ENCODE data around the gene ATG16L1.
"Not testable (repeated sequence)": the region's sequence is repeated elsewhere in the genome, so short reads cannot be mapped to it uniquely, and the experiment has no call there.

ATG16L1 gene

DNA sequence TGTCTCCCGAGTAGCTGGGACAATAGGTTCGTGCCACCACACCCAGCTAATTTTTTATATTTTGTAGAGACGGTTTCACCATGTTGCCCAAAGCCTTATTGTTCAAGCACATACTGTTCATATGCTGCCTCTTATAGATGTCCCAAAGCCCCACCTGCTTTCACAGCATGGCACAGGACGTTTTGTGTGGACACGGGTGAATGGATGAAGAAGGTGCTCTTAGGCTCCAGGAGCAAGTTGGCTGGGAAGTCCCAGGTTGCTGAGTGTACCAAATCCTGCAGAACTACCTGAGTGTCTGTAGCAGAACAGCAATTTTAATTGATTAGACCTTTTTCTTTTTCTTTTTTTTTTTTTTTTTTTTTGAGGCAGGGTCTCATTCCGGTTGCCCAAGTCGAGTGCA lies 45.6 kb downstream of the ATG16L1 start:
- DNase-seq = no peak

DNA sequence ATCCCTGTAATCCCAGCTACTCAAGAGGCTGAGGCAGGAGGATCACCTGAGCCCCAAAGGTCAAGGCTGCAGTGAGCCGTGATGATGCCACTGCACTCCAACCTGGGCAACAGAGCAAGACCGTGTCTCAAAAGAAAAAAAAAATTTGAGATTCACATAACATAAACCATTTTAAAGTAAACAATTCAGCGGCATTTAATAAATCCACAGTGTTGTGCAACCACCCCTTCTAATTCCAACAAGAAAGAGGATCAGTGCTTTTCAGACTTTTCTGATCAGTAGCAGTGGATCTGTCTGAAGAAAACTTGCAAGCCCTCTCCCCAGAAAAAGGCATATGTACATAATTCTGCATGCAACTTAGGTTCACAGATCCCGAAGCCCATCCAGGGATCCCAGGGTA lies 48.9 kb downstream of the ATG16L1 start:
- DNase-seq = no peak

DNA sequence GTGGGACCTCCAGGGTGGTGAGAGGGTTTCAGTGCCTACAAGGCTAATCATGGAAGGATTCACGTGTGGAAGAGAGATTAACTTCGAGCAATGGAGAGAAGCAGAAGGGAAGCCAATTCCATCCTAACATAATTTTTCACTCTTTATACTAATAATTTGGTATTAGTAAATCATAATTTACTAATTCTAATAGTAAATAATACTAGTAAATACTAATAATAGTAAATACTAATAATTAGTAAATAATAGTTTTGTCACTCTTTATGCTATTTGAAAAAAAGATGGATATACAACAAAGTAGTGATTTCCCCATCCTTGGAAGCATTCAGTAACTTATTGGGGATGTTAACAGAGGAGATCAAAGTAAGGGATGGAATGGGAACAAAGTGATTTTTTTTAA lies 49.8 kb downstream of the ATG16L1 start:
- DNase-seq = no peak

DNA sequence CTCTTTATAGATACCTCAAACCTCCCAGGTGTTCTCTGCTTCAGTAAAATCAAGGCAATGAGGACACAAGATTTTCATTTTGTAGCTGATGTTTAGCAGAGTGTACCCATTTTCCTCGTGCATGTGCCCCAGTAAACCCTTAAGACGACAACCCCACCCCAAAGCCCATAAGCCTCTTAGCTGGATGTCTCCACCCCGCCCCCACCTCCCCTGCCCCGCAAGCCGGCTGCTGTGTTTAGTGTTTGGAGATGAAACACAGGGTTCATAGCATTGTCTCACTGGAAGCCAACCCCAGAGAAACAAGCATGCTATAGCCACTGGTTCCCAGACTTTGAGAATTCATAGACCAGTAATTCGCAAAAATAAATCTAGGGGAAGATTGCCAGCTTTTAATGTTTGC lies 50.3 kb downstream of the ATG16L1 start:
- no peak for DNase-seq

GRCh38 chr2:233303252-233303651 lies 51.8 kb downstream of the ATG16L1 start:
- DNase-seq = no peak

GRCh38 chr2:233307565-233307964 lies 56.1 kb downstream of the ATG16L1 start, which contains the start of gene SAG:
Gene SAG, plus strand, starts transcription at chr2:233307816. Its CDS starts 1,374 bp downstream, at chr2:233309190.
- no peak for DNase-seq

DNA sequence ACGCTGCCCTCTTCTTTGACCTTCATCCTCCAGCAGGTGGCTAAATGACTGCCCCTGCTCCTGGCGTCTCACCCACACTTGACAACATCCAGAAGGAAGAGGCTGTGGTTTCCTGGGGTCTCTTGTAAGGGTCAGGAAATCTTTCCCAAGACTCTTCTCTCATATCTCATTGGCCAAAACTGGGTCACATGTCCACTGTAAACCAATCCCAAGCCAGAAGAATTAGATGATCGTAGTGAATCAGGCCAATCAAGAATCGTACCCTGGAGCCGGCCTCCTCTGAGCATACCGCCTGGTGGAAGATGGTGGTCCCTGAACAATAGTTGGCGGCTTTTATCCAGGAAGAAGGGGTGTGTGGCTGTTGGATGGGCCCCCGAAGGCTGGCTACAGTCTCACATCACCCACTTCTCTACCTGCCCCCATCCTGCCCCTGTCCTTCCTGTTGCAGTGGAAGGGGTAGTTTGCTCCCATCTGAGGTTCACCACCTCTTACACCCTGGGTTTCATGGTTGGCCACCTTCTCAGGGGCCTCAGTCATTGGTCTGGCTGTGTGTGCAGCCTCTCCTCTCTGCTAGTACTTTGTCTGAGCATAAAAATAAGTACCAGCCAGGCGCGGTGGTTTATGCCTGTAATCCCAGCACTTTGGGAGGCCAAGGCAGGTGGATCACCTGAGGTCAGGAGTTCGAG lies 59.9 kb downstream of the ATG16L1 start:
- DNase-seq = no peak

- DNase-seq = no peak
Measured at GRCh38 chr2:233312874-233313273, 61.4 kb downstream of the ATG16L1 start.

- DNase-seq = no peak
Measured at GRCh38 chr2:233314180-233314925, 62.9 kb downstream of the ATG16L1 start.

DNA sequence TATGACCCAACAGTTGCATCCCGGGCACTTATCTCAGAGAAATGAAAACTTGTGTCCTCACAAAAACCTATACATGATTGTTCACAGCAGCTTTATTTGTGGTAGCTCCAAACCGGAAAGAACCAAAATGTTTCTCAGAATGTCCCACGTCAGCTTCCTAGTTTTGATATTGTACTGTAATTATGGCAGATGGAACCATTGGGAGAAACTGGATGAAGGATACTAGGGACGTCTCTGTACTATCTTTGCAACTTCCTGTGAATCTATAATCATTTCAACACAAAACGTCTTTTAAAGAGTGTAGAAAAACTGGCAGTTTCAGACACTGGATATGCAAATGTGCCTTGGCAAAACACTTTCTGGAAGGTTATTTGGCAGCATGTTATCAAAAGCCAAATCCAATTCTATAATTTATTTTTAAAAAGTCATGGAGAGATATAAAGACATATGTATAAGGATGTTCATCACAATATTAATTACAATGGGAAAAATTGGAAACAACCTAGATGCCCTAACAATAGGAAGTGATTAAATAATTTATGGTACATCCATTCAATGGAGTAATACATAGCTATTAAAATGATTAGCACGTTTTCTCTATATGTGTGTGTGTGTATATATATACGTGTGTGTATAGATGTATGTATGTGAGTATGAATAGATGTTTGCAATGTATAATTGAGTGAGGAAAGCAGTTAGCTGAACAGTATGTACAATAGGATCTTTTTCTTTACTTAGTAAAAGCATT lies 65.9 kb downstream of the ATG16L1 start:
- no peak for DNase-seq

GRCh38 chr2:233319256-233319655 lies 67.8 kb downstream of the ATG16L1 start:
- DNase-seq = no peak

DNA sequence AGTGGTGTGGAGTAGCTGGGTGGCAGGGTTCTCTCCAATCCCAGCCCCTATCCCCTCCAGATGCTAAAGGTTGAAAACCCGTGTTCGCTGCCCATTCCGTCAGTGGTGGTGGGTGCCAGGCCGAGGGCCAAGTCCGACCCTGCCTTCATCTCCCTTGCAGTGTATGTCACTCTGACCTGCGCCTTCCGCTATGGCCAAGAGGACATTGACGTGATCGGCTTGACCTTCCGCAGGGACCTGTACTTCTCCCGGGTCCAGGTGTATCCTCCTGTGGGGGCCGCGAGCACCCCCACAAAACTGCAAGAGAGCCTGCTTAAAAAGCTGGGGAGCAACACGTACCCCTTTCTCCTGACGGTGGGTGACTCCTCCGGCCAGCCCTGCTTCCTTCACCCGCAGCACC lies 69.0 kb downstream of the ATG16L1 start:
- no peak for DNase-seq

DNA sequence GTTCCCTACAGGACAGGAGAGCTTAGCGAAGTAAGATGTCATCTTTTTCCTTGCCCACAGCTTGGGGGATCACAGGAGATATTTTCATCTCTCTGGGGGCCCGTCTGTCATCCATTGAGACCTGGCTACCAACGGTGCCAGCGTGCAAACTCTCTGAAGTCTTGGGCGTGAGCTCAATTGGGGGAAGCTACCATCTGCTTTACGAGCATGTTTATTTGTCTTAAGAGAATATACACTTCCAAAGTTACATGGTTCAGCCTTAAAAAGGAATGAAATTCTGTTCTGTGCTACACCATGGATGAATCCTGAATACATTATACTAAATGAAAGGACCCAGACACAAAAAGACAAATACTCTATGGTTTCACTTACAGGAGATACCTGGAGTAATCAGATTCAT lies 69.7 kb downstream of the ATG16L1 start:
- no peak for DNase-seq

DNA sequence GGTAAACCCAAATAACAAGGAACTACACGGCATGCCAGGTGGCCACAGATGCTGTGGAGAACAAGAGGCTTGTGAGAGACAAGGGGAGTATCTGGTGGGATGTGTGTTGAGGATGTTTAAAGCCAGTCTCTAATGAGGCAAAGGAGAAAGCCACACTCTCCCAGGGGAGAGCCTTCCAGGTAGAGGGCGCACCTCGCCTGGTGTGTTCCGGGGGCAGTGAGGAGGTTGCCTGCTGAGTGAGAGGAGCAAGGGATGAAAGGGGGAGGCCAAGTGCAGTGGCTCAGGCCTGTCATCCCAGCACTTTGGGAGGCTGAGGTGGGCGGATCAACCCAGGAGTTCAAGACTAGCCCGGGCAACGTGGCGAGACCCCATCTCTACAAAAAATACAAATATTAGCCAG lies 72.4 kb downstream of the ATG16L1 start:
- no peak for DNase-seq

- no peak for DNase-seq
Measured at GRCh38 chr2:233325256-233325655, 73.8 kb downstream of the ATG16L1 start.

DNA sequence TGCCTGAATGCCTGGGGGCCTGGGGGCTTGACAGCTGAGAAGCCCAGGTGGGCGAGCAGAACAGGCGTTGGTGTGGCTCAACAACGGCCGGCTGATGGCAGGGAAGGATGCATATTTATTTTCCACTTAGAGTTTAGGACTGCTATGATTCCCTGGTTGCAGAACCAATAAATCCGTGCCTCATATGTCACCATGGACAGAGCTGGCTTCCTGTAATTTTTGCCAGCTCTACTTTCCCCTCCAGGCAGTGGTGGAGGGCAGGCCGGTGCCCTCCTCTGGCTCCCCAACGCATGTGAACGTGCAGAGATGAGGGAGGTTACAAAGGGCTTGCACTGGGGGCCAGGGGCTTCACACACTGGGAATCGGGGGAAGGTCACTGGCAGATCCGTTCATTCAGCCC lies 74.3 kb downstream of the ATG16L1 start:
- DNase-seq = no peak

GRCh38 chr2:233326500-233326899 lies 75.0 kb downstream of the ATG16L1 start:
- no peak for DNase-seq

GRCh38 chr2:233328922-233329321 lies 77.4 kb downstream of the ATG16L1 start:
- no peak for DNase-seq

DNA sequence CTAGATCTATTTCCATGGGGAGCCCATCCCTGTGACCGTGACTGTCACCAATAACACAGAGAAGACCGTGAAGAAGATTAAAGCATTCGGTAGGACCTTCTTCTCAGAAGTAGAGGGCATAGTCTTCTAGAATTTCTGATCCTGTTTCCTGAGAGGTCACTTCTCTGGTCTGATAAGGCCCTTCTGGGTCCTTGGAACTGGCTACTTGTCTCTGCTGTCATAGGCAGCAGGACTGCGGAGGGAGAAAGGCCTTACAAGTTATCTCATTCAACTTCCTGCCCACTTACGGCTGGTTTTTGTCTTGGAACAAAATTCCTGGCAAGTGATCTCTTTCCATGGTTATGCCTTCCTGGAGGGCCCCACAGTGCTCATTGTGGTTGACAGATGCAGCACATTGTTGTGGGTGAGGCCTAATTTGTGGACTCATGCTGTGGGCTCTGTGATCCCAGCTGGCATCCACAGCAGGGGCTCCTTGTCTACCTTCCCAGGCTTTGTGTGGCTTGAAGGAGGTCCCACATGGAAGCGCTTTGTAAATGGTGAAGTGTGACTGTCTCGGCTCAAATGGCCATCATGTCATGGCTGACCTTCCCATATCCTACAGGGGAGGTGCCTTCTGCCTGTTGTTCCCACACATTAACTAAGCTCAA lies 78.1 kb downstream of the ATG16L1 start:
- DNase-seq = no peak

DNA sequence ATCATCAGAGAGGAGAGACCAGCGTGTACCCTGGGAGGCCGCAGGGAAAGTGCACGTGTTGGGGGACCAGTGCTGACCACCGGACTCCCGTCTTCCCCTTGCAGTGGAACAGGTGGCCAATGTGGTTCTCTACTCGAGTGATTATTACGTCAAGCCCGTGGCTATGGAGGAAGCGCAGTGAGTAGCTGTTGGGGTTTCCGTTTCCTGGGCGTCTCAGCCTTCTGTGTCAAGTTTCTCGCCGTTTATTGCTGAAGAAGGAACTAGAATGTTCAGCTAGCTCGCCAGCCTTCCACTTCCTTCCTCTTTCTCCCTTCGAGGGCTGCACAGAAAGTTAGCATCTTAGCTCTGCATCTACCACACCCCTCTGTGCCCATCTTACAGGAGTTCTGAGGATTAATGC lies 80.1 kb downstream of the ATG16L1 start:
- DNase-seq = peak; percentile 89 to 93

- no peak for DNase-seq
Measured at GRCh38 chr2:233332125-233332524, 80.7 kb downstream of the ATG16L1 start.

- DNase-seq = no peak
Measured at GRCh38 chr2:233334915-233335314, 83.4 kb downstream of the ATG16L1 start.

- not testable (repeated sequence) for DNase-seq
Measured at GRCh38 chr2:233336091-233336490, 84.6 kb downstream of the ATG16L1 start.
